K562 (cell line): ENCODE measurements around the gene PDGFC. TPM values are rescaled to one million over a fixed set of nuclear protein-coding genes. Genes with fewer than 3 reads are reported as not detected.

Source experiments
- NR4A1 ChIP-seq, 2 experiments: fragments of 250-450 bp in 1 of 2; fragments of 450-650 bp in 1 of 2; sonication (Bioruptor Pico) in 1 of 2; IDR thresholded peaks; 2 replicates each; pipeline versions ENCODE4 v1.4.0 to v1.6.1; 2016 to 2020; ENCODE audit warnings: mild to moderate bottlenecking in 2 of 2, missing compliant biosample characterization in 1 of 2, missing genetic modification characterization in 1 of 2, moderate library complexity in 1 of 2
- PTTG1 ChIP-seq: fragments of 450-650 bp; IDR thresholded peaks from 2 replicates; pipeline ENCODE4 v1.6.1; 2016; ENCODE audit warnings: low read depth, mild to moderate bottlenecking, missing genetic modification characterization, missing compliant biosample characterization
- RFX5 ChIP-seq: IDR thresholded peaks from 2 replicates; pipeline ENCODE4 v1.6.1; 2011; ENCODE audit warnings: low read depth, mild to moderate bottlenecking, improper control_type of control experiment, low read length
- SMAD1 ChIP-seq: fragments of 150-350 bp; IDR thresholded peaks from 2 replicates; pipeline ENCODE4 v1.6.1; 2014; ENCODE audit warnings: low read length, low read depth; ENCODE audit not compliant: partially characterized antibody
- ZBTB8A ChIP-seq: fragments of 450-650 bp; IDR thresholded peaks from 2 replicates; pipeline ENCODE4 v1.6.1; 2018; ENCODE audit warnings: mild to moderate bottlenecking, moderate library complexity; ENCODE audit not compliant: partially characterized antibody
- polyA plus RNA-seq, 8 experiments: library from polyadenylated mRNA; depleted of rRNA in 4 of 8; stranded (reverse) in 5 of 8; unstranded in 3 of 8; fragments of >200 nt; fragmentation: Nextera tagmentation in 2 of 8; fragmentation: Illumina TruSeq in 1 of 8; extraction: Ambion mirVana in 2 of 8; extraction: Trizol in 1 of 8; gene quantifications; 2 replicates each; pipeline versions ENCODE4 v1.2.1 to v1.2.3, GENCODE V29; 2011 to 2014; ENCODE audit warnings: inconsistent platforms in 1 of 8, missing spikeins in 1 of 8
- total RNA-seq, 7 experiments: library from RNA; depleted of rRNA in 6 of 7; stranded (reverse); fragments of >200 nt in 6 of 7; fragmentation: Illumina TruSeq in 2 of 7; extraction: Trizol in 2 of 7; gene quantifications; 2 replicates each; pipeline versions ENCODE4 v1.2.1 to v1.2.3, GENCODE V29; 2011 to 2021; ENCODE audit warnings: low replicate concordance in 1 of 7
- TF ChIP-seq, protein P1 (sequence below), 2 experiments: IDR thresholded peaks; 2 replicates each; pipeline ENCODE4 v1.6.1; 2012; ENCODE audit warnings: improper control_type of control experiment in 2 of 2, low read depth in 2 of 2, low read length in 2 of 2, borderline replicate concordance in 1 of 2
- TF ChIP-seq, protein P2 (sequence below): fragments of 250-450 bp; sonication (Bioruptor Pico); IDR thresholded peaks from 2 replicates; pipeline ENCODE4 v1.5.0; 2020; ENCODE audit warnings: mild to moderate bottlenecking

PDGFC gene
- total and polyA plus RNA-seq, 9 of the 15 experiments (the other 6 are each of a cell fraction or from before 2014, with no cell fraction given): not detected

DNA sequence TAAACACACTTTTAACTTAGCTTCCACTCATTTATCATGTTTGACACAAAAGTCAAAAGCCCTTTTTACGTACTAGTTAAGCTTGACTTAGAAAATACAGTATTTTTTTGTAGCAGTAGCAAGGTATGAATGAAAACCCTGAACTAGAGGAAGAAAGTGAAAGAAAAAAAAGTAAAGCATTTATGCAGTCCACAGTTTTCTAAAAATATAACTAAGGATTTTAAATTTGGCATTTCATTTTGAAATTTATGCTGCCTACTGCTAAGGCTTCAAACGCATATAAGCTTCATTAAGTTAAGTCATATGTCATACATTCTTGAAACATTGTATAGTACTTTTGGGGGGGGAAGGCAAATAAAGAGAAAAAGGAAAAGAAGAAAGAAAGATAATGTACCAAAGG, 201.5 kb downstream of the PDGFC start (continued):
- TF ChIP-seq, protein P1, sequence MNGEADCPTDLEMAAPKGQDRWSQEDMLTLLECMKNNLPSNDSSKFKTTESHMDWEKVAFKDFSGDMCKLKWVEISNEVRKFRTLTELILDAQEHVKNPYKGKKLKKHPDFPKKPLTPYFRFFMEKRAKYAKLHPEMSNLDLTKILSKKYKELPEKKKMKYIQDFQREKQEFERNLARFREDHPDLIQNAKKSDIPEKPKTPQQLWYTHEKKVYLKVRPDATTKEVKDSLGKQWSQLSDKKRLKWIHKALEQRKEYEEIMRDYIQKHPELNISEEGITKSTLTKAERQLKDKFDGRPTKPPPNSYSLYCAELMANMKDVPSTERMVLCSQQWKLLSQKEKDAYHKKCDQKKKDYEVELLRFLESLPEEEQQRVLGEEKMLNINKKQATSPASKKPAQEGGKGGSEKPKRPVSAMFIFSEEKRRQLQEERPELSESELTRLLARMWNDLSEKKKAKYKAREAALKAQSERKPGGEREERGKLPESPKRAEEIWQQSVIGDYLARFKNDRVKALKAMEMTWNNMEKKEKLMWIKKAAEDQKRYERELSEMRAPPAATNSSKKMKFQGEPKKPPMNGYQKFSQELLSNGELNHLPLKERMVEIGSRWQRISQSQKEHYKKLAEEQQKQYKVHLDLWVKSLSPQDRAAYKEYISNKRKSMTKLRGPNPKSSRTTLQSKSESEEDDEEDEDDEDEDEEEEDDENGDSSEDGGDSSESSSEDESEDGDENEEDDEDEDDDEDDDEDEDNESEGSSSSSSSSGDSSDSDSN (IDR thresholded peaks at IDR 0.05; ENCODE audit: borderline replicate concordance in 1 of 2, low read depth in 2 of 2, low read length in 2 of 2): no peak
- TF ChIP-seq ZBTB8A (no peak), NR4A1 (CRISPR knock-in tag; IDR thresholded peaks at IDR 0.05) (no peak), NR4A1 (tag; IDR thresholded peaks at IDR 0.05) (no peak), RFX5 (no peak), SMAD1 (no peak), PTTG1 (tag) (no peak)
- TF ChIP-seq, protein P2, sequence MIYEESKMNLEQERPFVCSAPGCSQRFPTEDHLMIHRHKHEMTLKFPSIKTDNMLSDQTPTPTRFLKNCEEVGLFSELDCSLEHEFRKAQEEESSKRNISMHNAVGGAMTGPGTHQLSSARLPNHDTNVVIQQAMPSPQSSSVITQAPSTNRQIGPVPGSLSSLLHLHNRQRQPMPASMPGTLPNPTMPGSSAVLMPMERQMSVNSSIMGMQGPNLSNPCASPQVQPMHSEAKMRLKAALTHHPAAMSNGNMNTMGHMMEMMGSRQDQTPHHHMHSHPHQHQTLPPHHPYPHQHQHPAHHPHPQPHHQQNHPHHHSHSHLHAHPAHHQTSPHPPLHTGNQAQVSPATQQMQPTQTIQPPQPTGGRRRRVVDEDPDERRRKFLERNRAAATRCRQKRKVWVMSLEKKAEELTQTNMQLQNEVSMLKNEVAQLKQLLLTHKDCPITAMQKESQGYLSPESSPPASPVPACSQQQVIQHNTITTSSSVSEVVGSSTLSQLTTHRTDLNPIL (CRISPR knock-in tag): no peak
